Measurements from ENCODE around the gene OPCML. TPM values are rescaled to one million over a fixed set of nuclear protein-coding genes. Genes with fewer than 3 reads are reported as not detected.

The OPCML gene
- total RNA-seq, 1 experiment from 2014 or later = 0.13 TPM

DNA sequence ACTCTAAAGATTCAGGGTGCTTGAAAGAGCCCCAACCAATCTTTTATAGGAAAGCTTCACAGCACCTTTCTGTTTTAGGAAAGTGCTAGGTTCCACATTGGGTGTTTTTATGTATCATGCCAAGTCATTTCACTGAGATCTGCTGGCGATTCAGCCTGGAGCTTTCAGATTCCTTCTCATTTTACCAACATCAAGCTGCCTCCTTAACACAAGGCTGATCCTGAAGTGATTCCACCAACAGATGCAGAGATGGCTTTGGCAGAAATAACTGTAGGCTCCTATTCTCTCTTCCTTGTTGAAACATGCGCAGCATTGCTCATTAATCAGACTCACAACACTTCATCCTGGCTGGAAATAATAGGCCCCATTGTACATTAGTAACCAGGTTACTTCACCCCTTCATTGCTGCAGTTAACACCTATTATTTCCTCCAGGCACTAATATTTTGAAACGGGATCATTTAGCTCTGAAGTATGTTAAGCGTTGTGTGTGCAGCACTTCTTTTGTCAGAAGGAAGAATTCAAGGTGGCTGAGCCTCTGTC lies 89.0 kb downstream of the OPCML start:
- Histone ChIP-seq H3K9me3 (ENCODE audit: low read depth, low read length, poor library complexity, severe bottlenecking) (peaks cover 11% of the 10 kb centered on the region), H3K4me3 (ENCODE audit: low read depth, low read length, poor library complexity, severe bottlenecking) (no peak overlapping the region), H3K4me1 (ENCODE audit: insufficient read depth, low read length, poor library complexity, severe bottlenecking) (no peaks in the 10 kb centered on the region), H3K27me3 (replicated peaks; ENCODE audit: insufficient read depth, low read depth, low read length, poor library complexity) (no peaks in the 10 kb centered on the region), H3K27ac (ENCODE audit: low read depth, low read length, poor library complexity, severe bottlenecking) (no peak overlapping the region), H3K36me3 (ENCODE audit: insufficient read depth, low read length, poor library complexity, severe bottlenecking) (no peaks in the 10 kb centered on the region)
- POLR2A ChIA-PET (ENCODE audit: low non-redundant PET) = no interaction called here
- intact Hi-C loops (cut with micrococcal nuclease; ENCODE audit: unreplicated experiment) = no loop called here
- TF ChIP-seq EZH2 (IDR thresholded peaks at IDR 0.05; ENCODE audit: borderline replicate concordance, low read depth, low read length, poor library complexity, severe bottlenecking) = no peak
- TF ChIP-seq, protein P1, sequence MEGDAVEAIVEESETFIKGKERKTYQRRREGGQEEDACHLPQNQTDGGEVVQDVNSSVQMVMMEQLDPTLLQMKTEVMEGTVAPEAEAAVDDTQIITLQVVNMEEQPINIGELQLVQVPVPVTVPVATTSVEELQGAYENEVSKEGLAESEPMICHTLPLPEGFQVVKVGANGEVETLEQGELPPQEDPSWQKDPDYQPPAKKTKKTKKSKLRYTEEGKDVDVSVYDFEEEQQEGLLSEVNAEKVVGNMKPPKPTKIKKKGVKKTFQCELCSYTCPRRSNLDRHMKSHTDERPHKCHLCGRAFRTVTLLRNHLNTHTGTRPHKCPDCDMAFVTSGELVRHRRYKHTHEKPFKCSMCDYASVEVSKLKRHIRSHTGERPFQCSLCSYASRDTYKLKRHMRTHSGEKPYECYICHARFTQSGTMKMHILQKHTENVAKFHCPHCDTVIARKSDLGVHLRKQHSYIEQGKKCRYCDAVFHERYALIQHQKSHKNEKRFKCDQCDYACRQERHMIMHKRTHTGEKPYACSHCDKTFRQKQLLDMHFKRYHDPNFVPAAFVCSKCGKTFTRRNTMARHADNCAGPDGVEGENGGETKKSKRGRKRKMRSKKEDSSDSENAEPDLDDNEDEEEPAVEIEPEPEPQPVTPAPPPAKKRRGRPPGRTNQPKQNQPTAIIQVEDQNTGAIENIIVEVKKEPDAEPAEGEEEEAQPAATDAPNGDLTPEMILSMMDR (conservative IDR thresholded peaks at IDR 0.05; ENCODE audit: low read depth, low read length) = no peak
- no peak for DNase-seq (ENCODE audit: low spot score)
- CTCF ChIA-PET = no interaction called here
- no TSS peak for BruUV-seq (replicated peaks)

DNA sequence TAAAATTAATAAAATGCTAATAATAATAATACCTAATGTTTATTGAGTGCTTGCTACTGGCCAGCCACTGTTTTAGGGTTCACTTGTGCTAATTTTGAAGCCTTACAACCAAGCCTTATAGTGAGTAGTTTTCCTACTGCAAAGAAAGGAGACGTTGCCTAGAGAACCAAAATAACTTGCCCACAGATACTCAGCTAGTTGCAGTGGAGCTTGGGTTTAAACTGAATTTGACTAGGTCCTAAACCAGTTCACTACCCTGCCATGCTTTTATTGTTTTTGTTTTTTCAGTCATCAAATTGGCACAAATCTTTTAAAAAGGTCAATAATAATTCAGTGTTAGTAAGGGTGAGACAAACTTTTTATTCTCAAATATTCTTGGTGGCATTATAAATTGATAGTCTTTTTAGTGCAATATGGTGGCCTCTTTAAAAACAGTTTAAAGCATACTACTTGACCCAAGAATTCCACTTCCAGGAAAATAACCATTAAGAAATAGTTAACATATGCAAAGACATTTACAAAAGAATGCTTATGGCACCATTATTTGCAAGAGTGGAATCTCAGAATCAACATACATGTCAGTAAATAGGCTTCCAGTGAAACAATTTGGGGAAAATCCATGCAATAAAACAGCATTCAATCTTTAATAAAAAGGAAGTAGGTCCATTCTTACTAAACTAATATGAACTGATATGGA lies 90.2 kb downstream of the OPCML start:
- POLR2A ChIA-PET (ENCODE audit: low non-redundant PET) = no interaction called here
- TF ChIP-seq EZH2 (IDR thresholded peaks at IDR 0.05; ENCODE audit: borderline replicate concordance, low read depth, low read length, poor library complexity, severe bottlenecking) = no peak
- TF ChIP-seq, protein P1 (conservative IDR thresholded peaks at IDR 0.05; ENCODE audit: low read depth, low read length) = no peak
- BruUV-seq (replicated peaks) = no TSS peak

DNA sequence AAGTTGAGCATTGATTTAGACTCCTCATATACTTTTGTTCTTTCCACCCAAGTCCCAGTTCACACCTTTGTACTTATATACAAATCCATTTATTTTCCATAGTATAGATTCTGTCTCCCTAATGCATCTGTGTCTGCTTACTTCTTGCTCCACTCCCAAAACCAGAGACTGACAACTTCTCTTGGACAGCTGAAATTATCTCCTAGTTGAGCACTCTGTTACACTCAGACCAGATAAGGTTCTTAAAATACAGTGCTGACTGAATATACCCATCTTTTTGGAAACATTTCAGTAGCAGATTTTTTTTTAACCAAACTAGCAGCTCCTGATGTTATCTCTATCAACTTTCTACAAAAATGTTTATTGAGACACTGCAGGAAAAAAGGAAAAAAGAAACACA lies 106.3 kb downstream of the OPCML start:
- ChIA-PET POLR2A (ENCODE audit: low non-redundant PET) (no interaction called here), CTCF (no interaction called here)
- peaks cover 29% of the 10 kb centered on the region for H3K9me3 ChIP-seq (ENCODE audit: low read depth, low read length, poor library complexity, severe bottlenecking)
- BruUV-seq (replicated peaks) = no TSS peak
- H3K4me3 ChIP-seq (ENCODE audit: low read depth, low read length, poor library complexity, severe bottlenecking) = no peak overlapping the region
- intact Hi-C loops (cut with micrococcal nuclease; ENCODE audit: unreplicated experiment) = no loop called here
- H3K27ac ChIP-seq (ENCODE audit: low read depth, low read length, poor library complexity, severe bottlenecking) = no peak overlapping the region
- H3K27me3 ChIP-seq (replicated peaks; ENCODE audit: insufficient read depth, low read depth, low read length, poor library complexity) = no peaks in the 10 kb centered on the region
- no peaks in the 10 kb centered on the region for H3K36me3 ChIP-seq (ENCODE audit: insufficient read depth, low read length, poor library complexity, severe bottlenecking)
- no peak for DNase-seq (ENCODE audit: low spot score)
- H3K4me1 ChIP-seq (ENCODE audit: insufficient read depth, low read length, poor library complexity, severe bottlenecking) = no peaks in the 10 kb centered on the region
- no peak for TF ChIP-seq EZH2 (IDR thresholded peaks at IDR 0.05; ENCODE audit: borderline replicate concordance, low read depth, low read length, poor library complexity, severe bottlenecking)
- TF ChIP-seq, protein P1 (conservative IDR thresholded peaks at IDR 0.05; ENCODE audit: low read depth, low read length) = no peak

More for the DNA sequence above, 90.2 kb downstream of the OPCML start:
- Histone ChIP-seq H3K4me3 (ENCODE audit: low read depth, low read length, poor library complexity, severe bottlenecking) (no peak overlapping the region), H3K27me3 (replicated peaks; ENCODE audit: insufficient read depth, low read depth, low read length, poor library complexity) (no peaks in the 10 kb centered on the region), H3K27ac (ENCODE audit: low read depth, low read length, poor library complexity, severe bottlenecking) (no peak overlapping the region), H3K9me3 (ENCODE audit: low read depth, low read length, poor library complexity, severe bottlenecking) (peaks cover 11% of the 10 kb centered on the region), H3K36me3 (ENCODE audit: insufficient read depth, low read length, poor library complexity, severe bottlenecking) (no peaks in the 10 kb centered on the region), H3K4me1 (ENCODE audit: insufficient read depth, low read length, poor library complexity, severe bottlenecking) (no peaks in the 10 kb centered on the region)
- CTCF ChIA-PET = no interaction called here
- DNase-seq (ENCODE audit: low spot score) = no peak
- intact Hi-C loops (cut with micrococcal nuclease; ENCODE audit: unreplicated experiment) = no loop called here

All from A673 (cell line).